ENCODE measurements around the gene OR5AP2.
A peak's percentile ranks its signal among the peaks of the same experiment; 100 is the strongest.
"Not testable (repeated sequence)": the region's sequence is repeated elsewhere in the genome, so short reads cannot be mapped to it uniquely, and the experiment has no call there.

OR5AP2 gene

GRCh38 chr11:56642339-56642738 lies at the start of gene OR5AP2:
OR5AP2 (minus strand) TSS chr11:56642439; CDS start chr11:56642439, 0 bp downstream.
- DNase-seq, result no peak
- no peak for TF ChIP-seq POLR2A (IDR thresholded peaks at IDR 0.05; ENCODE audit: low read length)
- TF ChIP-seq GATA1 (IDR thresholded peaks at IDR 0.05; ENCODE audit: low read depth, low read length), result no peak

GRCh38 chr11:56691179-56691578 lies 48.9 kb upstream of the OR5AP2 start:
- DNase-seq, result not testable (repeated sequence)

- no peak for DNase-seq
- no peak for TF ChIP-seq POLR2A (IDR thresholded peaks at IDR 0.05; ENCODE audit: low read length)
These were observed 46.4 kb upstream of the OR5AP2 start for GRCh38 chr11:56688554-56689100.

DNA sequence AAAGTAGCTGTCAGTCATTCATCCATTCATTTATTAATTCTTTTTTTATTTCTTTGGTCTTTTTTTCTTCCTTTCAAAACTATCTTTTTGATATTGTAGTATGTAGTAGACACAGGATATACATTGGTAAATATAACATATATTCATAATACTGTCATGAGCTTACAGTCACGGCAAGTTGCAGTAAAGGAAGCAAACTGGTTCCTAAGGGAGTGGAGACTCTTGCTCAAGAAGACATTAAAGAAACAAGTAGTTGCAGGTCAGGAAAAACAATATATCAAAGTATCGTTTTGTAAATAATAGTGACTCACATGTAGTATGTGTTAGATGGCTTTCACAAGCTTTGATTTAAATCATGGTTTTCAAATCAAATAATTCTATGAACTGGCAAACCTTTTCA lies 28.7 kb upstream of the OR5AP2 start:
- TF ChIP-seq POLR2A (IDR thresholded peaks at IDR 0.05; ENCODE audit: low read length), result no peak
- no peak for TF ChIP-seq GATA1 (IDR thresholded peaks at IDR 0.05; ENCODE audit: low read depth, low read length)
- no peak for DNase-seq

DNA sequence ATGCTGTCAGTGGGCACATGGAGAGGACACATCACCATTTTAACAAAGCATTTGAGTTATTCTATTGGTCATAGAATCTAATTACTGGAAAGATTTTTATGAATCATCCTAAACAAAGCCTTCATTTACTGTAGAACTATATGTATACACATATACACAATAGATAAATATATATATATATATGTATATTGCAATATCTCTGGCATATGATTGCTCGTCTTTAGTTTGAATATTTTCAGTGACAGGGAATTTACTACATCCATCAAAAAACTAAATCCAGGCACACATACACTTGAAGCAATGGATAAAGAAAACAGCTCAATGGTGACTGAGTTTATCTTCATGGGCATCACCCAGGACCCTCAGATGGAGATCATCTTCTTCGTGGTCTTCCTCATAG lies 21.1 kb upstream of the OR5AP2 start, which contains the start of gene OR5AR1:
OR5AR1 (plus strand) TSS at position 301 of the 400 bp plus-strand sequence; CDS start at position 301, 0 bp downstream.
- TF ChIP-seq POLR2A (IDR thresholded peaks at IDR 0.05; ENCODE audit: low read length) (no peak), GATA1 (IDR thresholded peaks at IDR 0.05; ENCODE audit: low read depth, low read length) (no peak)
- no peak for DNase-seq

- TF ChIP-seq GATA1 (IDR thresholded peaks at IDR 0.05; ENCODE audit: low read depth, low read length) (no peak), POLR2A (IDR thresholded peaks at IDR 0.05; ENCODE audit: low read length) (no peak)
- DNase-seq, result no peak
These were observed 17.5 kb upstream of the OR5AP2 start for GRCh38 chr11:56659755-56660154.

GRCh38 chr11:56637500-56637899 lies 4.7 kb downstream of the OR5AP2 start:
- DNase-seq, result no peak

GRCh38 chr11:56636861-56637260 lies 5.4 kb downstream of the OR5AP2 start:
- DNase-seq, result no peak
- TF ChIP-seq POLR2A (IDR thresholded peaks at IDR 0.05; ENCODE audit: low read length), result no peak
- TF ChIP-seq GATA1 (IDR thresholded peaks at IDR 0.05; ENCODE audit: low read depth, low read length), result no peak

More at GRCh38 chr11:56637500-56637899, 4.7 kb downstream of the OR5AP2 start:
- no peak for TF ChIP-seq GATA1 (IDR thresholded peaks at IDR 0.05; ENCODE audit: low read depth, low read length)
- no peak for TF ChIP-seq POLR2A (IDR thresholded peaks at IDR 0.05; ENCODE audit: low read length)

DNA sequence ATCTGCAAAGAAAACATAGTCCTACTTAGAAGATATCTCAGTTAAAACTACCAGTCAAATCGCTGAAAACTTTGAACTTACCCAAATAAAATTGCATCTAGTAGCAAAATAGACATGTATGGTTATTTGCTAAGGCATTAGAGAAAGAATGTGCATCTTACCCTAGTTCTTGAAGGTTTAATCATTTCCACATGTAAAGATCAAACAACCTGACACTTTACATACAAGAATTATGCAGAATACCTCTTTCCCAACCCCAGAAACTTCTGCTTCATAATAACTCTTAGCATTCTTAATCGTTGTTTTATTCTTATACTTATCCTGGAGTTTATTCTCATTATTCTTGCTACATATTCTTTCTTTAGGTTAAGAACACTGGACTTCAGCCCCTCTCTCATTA lies 9.9 kb downstream of the OR5AP2 start:
- no peak for DNase-seq
- TF ChIP-seq POLR2A (IDR thresholded peaks at IDR 0.05; ENCODE audit: low read length) (no peak), GATA1 (IDR thresholded peaks at IDR 0.05; ENCODE audit: low read depth, low read length) (no peak)

DNA sequence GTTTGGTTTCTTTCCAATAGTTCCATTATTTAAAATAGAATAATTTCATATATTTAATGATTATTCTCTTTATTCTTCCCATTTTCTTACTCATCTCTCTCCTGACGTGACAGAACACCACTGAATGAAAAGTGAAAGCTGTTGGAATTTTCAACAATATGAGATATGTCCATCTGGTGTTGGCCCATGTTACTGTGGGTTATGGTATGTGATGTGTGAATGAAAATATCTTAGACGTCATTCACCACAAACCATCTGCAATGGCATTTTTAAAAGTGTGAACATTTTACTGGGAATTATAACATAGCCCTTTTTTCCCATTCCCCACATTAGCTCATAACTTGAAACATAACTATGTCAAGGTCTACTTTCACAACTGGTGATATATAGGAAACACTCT lies 16.3 kb downstream of the OR5AP2 start:
- no peak for TF ChIP-seq GATA1 (IDR thresholded peaks at IDR 0.05; ENCODE audit: low read depth, low read length)
- TF ChIP-seq POLR2A (IDR thresholded peaks at IDR 0.05; ENCODE audit: low read length), result no peak
- DNase-seq, result no peak

DNA sequence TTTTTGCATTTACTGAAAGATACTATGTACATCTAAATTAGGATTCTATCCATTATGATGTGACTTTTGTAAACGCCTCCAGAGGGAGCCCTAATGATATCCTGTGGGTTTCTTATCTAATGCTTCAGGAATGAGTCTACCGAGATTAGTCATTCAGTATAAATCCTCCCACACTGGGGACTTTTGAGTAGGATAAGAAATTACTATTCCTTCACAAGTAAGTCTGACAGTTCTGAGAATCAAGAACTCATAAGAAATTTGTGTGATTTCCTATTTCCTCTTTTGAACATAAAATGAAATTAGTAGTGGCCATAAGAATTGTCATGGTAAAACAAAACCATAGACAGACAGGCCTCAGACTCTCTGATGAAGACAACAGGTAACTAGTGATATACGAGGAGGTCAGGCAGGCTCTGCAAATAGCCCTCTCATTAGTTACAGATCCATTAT lies 17.6 kb downstream of the OR5AP2 start:
- peak; percentile 5 to 28 for DNase-seq
- no peak for TF ChIP-seq GATA1 (IDR thresholded peaks at IDR 0.05; ENCODE audit: low read depth, low read length)
- TF ChIP-seq POLR2A (IDR thresholded peaks at IDR 0.05; ENCODE audit: low read length), result no peak

DNA sequence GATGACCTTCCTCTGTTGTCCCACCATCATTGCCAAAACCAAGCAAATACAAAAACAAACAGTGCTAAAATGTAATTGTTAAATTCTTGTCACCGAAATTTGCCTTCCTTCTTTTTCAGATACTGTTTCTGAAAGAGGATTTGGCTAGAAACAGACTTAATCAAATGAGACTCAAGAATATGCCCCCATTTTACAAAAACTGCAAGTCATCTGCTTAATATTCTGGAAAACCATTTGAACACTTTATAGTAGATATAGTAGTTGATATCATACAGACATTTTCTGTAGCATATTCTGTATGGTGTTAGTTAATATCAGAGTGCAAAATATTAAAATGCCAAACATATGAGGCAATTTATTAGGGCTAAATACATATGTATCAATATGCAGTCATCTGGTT lies 31.1 kb downstream of the OR5AP2 start:
- no peak for DNase-seq
- TF ChIP-seq POLR2A (IDR thresholded peaks at IDR 0.05; ENCODE audit: low read length), result no peak
- no peak for TF ChIP-seq GATA1 (IDR thresholded peaks at IDR 0.05; ENCODE audit: low read depth, low read length)

- not testable (repeated sequence) for DNase-seq
These were observed 50.0 kb downstream of the OR5AP2 start for GRCh38 chr11:56592088-56592717.

All from erythroblast (primary cell).